ENCODE results near the gene UNC13A.

The UNC13A gene

GRCh38 chr19:17641846-17642245 is 46.3 kb downstream of the UNC13A start:
- TF ChIP-seq SPI1 (IDR thresholded peaks at IDR 0.05; ENCODE audit: borderline replicate concordance, low read depth) (no peak), GABPA (IDR thresholded peaks at IDR 0.05; ENCODE audit: low read depth) (no peak), POLR2AphosphoS5 (IDR thresholded peaks at IDR 0.05; ENCODE audit: low read depth) (no peak), REST (IDR thresholded peaks at IDR 0.05; ENCODE audit: insufficient replicate concordance, low read depth) (no peak), CTCF (IDR thresholded peaks at IDR 0.05; ENCODE audit: insufficient read depth, low read length) (no peak)
- no peak for DNase-seq (ENCODE audit: low read depth in 1 of 2, low spot score in 1 of 2)
- Histone ChIP-seq H3K4me3 (replicated peaks; ENCODE audit: insufficient read depth, low read length) (no peak overlapping the region), H3K27me3 (ENCODE audit: insufficient read depth, poor library complexity, severe bottlenecking) (peaks cover 5% of the 10 kb centered on the region), H3K27ac (replicated peaks) (no peak overlapping the region)

- no peak overlapping the region for H3K27ac ChIP-seq (replicated peaks)
- no peak for DNase-seq (ENCODE audit: low read depth in 1 of 2, low spot score in 1 of 2)
- TF ChIP-seq POLR2AphosphoS5 (IDR thresholded peaks at IDR 0.05; ENCODE audit: low read depth) (no peak), SPI1 (IDR thresholded peaks at IDR 0.05; ENCODE audit: borderline replicate concordance, low read depth) (no peak), REST (IDR thresholded peaks at IDR 0.05; ENCODE audit: insufficient replicate concordance, low read depth) (no peak), GABPA (IDR thresholded peaks at IDR 0.05; ENCODE audit: low read depth) (no peak), CTCF (IDR thresholded peaks at IDR 0.05; ENCODE audit: insufficient read depth, low read length) (no peak)
- peaks cover 5% of the 10 kb centered on the region for H3K27me3 ChIP-seq (ENCODE audit: insufficient read depth, poor library complexity, severe bottlenecking)
- no peak overlapping the region for H3K4me3 ChIP-seq (replicated peaks; ENCODE audit: insufficient read depth, low read length)
Observed at GRCh38 chr19:17641181-17641580, 47.0 kb downstream of the UNC13A start.

GRCh38 chr19:17633700-17634099 is 54.5 kb downstream of the UNC13A start:
- Histone ChIP-seq H3K27ac (replicated peaks) (no peak overlapping the region), H3K27me3 (ENCODE audit: insufficient read depth, poor library complexity, severe bottlenecking) (no peaks in the 10 kb centered on the region), H3K4me3 (replicated peaks; ENCODE audit: insufficient read depth, low read length) (no peak overlapping the region)
- no peak for DNase-seq (ENCODE audit: low read depth in 1 of 2, low spot score in 1 of 2)
- TF ChIP-seq CTCF (IDR thresholded peaks at IDR 0.05; ENCODE audit: insufficient read depth, low read length), result no peak
- TF ChIP-seq GABPA (IDR thresholded peaks at IDR 0.05; ENCODE audit: low read depth), result no peak

- Histone ChIP-seq H3K27me3 (ENCODE audit: insufficient read depth, poor library complexity, severe bottlenecking) (no peaks in the 10 kb centered on the region), H3K27ac (replicated peaks) (no peak overlapping the region), H3K4me3 (replicated peaks; ENCODE audit: insufficient read depth, low read length) (no peak overlapping the region)
- no peak for DNase-seq (ENCODE audit: low read depth in 1 of 2, low spot score in 1 of 2)
- no peak for TF ChIP-seq POLR2AphosphoS5 (IDR thresholded peaks at IDR 0.05; ENCODE audit: low read depth)
- no peak for TF ChIP-seq SPI1 (IDR thresholded peaks at IDR 0.05; ENCODE audit: borderline replicate concordance, low read depth)
- no peak for TF ChIP-seq GABPA (IDR thresholded peaks at IDR 0.05; ENCODE audit: low read depth)
- TF ChIP-seq CTCF (IDR thresholded peaks at IDR 0.05; ENCODE audit: insufficient read depth, low read length), result no peak
- TF ChIP-seq REST (IDR thresholded peaks at IDR 0.05; ENCODE audit: insufficient replicate concordance, low read depth), result no peak
Observed at GRCh38 chr19:17632577-17632976, 55.6 kb downstream of the UNC13A start.

Data from HL-60 (cell line).